ENCODE data around the gene GARIN3.

Gene GARIN3

DNA sequence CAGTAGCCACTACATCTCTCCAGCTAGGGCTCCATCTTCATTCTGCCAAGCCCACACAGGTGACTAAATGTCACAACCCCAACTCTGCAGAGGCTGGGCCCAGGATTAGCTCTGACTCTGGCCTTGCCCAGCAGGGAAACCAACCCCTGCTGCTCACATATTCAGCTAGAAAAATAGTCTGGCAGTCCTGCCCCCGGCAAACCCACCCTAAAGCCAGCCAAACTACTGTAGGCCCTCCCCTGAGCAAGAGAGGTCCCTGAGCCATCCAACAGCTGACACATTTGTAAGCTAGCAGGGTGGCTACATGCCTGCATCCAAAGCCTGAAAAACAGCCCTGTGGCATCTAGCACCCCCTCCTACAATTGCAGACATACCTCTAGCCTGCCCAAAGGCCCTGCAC lies 46.0 kb downstream of the GARIN3 start:
- no peak for DNase-seq (ENCODE audit: low spot score)
- no peak overlapping the region for H3K27ac ChIP-seq
- no peak overlapping the region for H3K4me3 ChIP-seq
- TF ChIP-seq CTCF (IDR thresholded peaks at IDR 0.05) = no peak

GRCh38 chr5:157116483-157116954 lies 49.5 kb downstream of the GARIN3 start:
- no peak overlapping the region for H3K27ac ChIP-seq
- TF ChIP-seq CTCF (IDR thresholded peaks at IDR 0.05) = no peak
- no peak overlapping the region for H3K4me3 ChIP-seq
- no peak for DNase-seq (ENCODE audit: low spot score)

DNA sequence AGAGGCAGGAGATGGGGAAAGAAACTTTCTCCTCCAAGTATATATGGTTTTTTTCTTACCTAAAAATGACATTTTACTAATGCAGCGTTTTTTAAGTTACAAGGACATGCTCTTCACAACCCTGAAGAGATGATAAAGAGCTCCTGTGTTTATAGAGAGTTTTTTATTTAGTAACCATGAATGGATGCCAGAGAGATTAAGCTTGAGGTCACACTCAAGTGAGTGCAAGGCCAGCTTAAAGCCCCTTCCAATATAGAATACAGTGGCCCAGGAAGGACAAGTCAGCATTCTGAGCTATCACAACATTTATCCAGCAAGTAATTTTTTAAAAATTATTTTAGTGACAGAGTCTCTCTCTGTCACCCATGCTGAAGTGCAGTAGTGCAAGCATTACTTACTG lies 50.6 kb downstream of the GARIN3 start:
- no peak overlapping the region for H3K4me3 ChIP-seq
- no peak for DNase-seq (ENCODE audit: low spot score)
- H3K27ac ChIP-seq = no peak overlapping the region
- TF ChIP-seq CTCF (IDR thresholded peaks at IDR 0.05) = no peak

DNA sequence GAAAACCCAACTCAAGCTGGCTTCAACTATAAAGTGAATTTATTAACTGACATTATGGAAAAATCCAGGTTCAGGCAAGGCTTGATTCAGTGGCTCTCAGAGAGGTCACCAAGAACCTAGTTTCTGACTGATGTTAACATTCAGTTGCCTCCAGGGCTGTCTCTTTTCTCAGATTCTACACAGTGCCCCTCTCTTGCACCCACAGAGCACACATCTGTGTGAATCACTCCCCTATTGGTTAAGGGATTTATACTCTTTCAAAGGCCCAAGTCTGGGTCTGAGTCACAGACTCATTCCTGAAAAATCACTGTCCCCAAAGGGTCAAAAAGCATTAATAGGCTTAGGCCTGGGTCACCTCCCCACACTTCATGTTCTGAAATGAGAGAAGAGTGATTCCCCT lies 51.1 kb downstream of the GARIN3 start:
- DNase-seq (ENCODE audit: low spot score) = no peak
- H3K4me3 ChIP-seq = no peak overlapping the region
- no peak overlapping the region for H3K27ac ChIP-seq
- TF ChIP-seq CTCF (IDR thresholded peaks at IDR 0.05) = no peak

DNA sequence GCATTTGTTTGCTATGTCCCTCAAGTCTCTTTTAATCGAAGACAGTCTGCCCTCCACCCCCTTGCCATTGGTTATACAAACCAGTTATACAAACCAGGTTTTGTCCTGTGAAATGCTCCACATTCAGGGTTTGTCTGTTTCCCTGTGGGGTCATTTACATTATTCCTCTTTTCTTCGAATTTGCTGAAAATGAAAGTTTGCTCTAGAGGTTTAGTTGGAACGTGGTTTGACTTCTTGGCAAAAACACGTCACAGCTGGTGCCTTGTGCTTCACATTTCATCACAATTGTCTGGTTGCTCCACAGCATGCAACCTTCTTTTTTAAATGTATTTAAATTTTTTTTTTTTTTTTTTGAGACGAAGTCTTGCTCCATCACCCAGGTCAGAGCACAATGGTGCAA lies 53.1 kb downstream of the GARIN3 start:
- Histone ChIP-seq H3K27ac (no peak overlapping the region), H3K4me3 (no peak overlapping the region)
- no peak for TF ChIP-seq CTCF (IDR thresholded peaks at IDR 0.05)
- DNase-seq (ENCODE audit: low spot score) = no peak

Measured in coronary artery (tissue), 2 donors.